HEK293 (cell line): ENCODE measurements around the gene EXOG.

Experiments used
- KLF1 ChIP-seq: fragments of 450-650 bp; formaldehyde crosslinking; IDR thresholded peaks from 2 replicates; pipeline ENCODE4 v1.5.1; 2016; ENCODE audit warnings: missing biosample characterization, missing genetic modification characterization
- ZBTB17 ChIP-seq: fragments of 450-650 bp; formaldehyde crosslinking; IDR thresholded peaks from 2 replicates; pipeline ENCODE4 v1.5.1; 2016; ENCODE audit warnings: missing biosample characterization, missing genetic modification characterization
- ZNF121 ChIP-seq: fragments of 450-650 bp; formaldehyde crosslinking; IDR thresholded peaks from 2 replicates; pipeline ENCODE4 v1.5.1; 2016; ENCODE audit warnings: missing biosample characterization, missing genetic modification characterization
- ZNF140 ChIP-seq: fragments of 450-650 bp; formaldehyde crosslinking; IDR thresholded peaks from 2 replicates; pipeline ENCODE4 v1.5.1; 2016; ENCODE audit warnings: missing biosample characterization, missing genetic modification characterization
- ZNF302 ChIP-seq: fragments of 450-650 bp; formaldehyde crosslinking; IDR thresholded peaks from 2 replicates; pipeline ENCODE4 v1.5.1; 2016; ENCODE audit warnings: missing biosample characterization, missing genetic modification characterization, low read depth
- ZNF366 ChIP-seq: fragments of 450-650 bp; formaldehyde crosslinking; conservative IDR thresholded peaks from 2 replicates; pipeline ENCODE4 v1.5.1; 2016; ENCODE audit warnings: missing biosample characterization, missing genetic modification characterization
- ZNF548 ChIP-seq: fragments of 450-650 bp; formaldehyde crosslinking; IDR thresholded peaks from 2 replicates; pipeline ENCODE4 v1.5.1; 2016; ENCODE audit warnings: missing biosample characterization, missing genetic modification characterization
- ZNF658 ChIP-seq: fragments of 450-650 bp; formaldehyde crosslinking; IDR thresholded peaks from 2 replicates; pipeline ENCODE4; 2016; ENCODE audit warnings: missing biosample characterization, missing genetic modification characterization
- ZNF768 ChIP-seq: fragments of 450-650 bp; formaldehyde crosslinking; IDR thresholded peaks from 2 replicates; pipeline ENCODE4 v1.5.1; 2018; ENCODE audit warnings: missing biosample characterization, mild to moderate bottlenecking, missing genetic modification characterization
- ZNF776 ChIP-seq: fragments of 450-650 bp; formaldehyde crosslinking; IDR thresholded peaks from 2 replicates; pipeline ENCODE4 v1.5.0; 2017; ENCODE audit warnings: missing biosample characterization, missing genetic modification characterization, borderline replicate concordance
- TF ChIP-seq, protein P1 (sequence below): fragments of 450-650 bp; formaldehyde crosslinking; IDR thresholded peaks from 2 replicates; pipeline ENCODE4 v1.5.1; 2016; ENCODE audit warnings: missing biosample characterization, missing genetic modification characterization
- TF ChIP-seq, protein P2 (sequence below): fragments of 450-650 bp; formaldehyde crosslinking; IDR thresholded peaks from 2 replicates; pipeline ENCODE4 v1.5.1; 2016; ENCODE audit warnings: missing biosample characterization, missing genetic modification characterization
- TF ChIP-seq, protein P3 (sequence below): fragments of 450-650 bp; formaldehyde crosslinking; IDR thresholded peaks from 2 replicates; pipeline ENCODE4 v1.5.1; 2016; ENCODE audit warnings: missing biosample characterization, missing genetic modification characterization
- TF ChIP-seq, protein P4 (sequence below): fragments of 450-650 bp; formaldehyde crosslinking; IDR thresholded peaks from 2 replicates; pipeline ENCODE4; 2016; ENCODE audit warnings: missing biosample characterization, missing genetic modification characterization

DNA sequence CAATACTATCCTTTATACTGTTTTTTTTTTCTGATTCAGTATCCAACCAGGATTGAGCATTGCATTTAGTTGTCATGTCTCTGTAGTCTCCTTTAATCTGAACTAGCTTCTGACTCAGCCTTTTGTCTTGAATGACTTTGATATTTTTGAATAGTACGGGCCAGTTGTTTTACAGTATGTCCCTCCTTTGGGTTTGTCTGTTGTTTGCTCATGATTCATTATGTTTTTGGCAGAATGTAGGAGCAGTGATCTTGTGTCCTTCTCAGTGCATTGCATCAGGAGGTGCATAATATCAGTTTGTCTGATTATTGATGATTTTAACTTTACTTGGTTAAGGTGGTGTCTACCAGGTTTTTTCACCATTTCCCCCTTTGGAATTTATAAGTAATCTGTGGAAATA lies 20.5 kb downstream of the EXOG start:
- TF ChIP-seq ZNF658 (tag by site-specific recombination) (no peak), ZNF302 (tag by site-specific recombination) (no peak), KLF1 (tag by site-specific recombination) (no peak), ZNF140 (no peak), ZNF548 (no peak), ZBTB17 (tag by site-specific recombination) (no peak), ZNF776 (no peak), ZNF768 (tag by site-specific recombination) (no peak), ZNF121 (tag by site-specific recombination) (no peak), ZNF366 (no peak)
- TF ChIP-seq, protein P1, sequence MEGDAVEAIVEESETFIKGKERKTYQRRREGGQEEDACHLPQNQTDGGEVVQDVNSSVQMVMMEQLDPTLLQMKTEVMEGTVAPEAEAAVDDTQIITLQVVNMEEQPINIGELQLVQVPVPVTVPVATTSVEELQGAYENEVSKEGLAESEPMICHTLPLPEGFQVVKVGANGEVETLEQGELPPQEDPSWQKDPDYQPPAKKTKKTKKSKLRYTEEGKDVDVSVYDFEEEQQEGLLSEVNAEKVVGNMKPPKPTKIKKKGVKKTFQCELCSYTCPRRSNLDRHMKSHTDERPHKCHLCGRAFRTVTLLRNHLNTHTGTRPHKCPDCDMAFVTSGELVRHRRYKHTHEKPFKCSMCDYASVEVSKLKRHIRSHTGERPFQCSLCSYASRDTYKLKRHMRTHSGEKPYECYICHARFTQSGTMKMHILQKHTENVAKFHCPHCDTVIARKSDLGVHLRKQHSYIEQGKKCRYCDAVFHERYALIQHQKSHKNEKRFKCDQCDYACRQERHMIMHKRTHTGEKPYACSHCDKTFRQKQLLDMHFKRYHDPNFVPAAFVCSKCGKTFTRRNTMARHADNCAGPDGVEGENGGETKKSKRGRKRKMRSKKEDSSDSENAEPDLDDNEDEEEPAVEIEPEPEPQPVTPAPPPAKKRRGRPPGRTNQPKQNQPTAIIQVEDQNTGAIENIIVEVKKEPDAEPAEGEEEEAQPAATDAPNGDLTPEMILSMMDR (tag by site-specific recombination): no peak
- TF ChIP-seq, protein P2, sequence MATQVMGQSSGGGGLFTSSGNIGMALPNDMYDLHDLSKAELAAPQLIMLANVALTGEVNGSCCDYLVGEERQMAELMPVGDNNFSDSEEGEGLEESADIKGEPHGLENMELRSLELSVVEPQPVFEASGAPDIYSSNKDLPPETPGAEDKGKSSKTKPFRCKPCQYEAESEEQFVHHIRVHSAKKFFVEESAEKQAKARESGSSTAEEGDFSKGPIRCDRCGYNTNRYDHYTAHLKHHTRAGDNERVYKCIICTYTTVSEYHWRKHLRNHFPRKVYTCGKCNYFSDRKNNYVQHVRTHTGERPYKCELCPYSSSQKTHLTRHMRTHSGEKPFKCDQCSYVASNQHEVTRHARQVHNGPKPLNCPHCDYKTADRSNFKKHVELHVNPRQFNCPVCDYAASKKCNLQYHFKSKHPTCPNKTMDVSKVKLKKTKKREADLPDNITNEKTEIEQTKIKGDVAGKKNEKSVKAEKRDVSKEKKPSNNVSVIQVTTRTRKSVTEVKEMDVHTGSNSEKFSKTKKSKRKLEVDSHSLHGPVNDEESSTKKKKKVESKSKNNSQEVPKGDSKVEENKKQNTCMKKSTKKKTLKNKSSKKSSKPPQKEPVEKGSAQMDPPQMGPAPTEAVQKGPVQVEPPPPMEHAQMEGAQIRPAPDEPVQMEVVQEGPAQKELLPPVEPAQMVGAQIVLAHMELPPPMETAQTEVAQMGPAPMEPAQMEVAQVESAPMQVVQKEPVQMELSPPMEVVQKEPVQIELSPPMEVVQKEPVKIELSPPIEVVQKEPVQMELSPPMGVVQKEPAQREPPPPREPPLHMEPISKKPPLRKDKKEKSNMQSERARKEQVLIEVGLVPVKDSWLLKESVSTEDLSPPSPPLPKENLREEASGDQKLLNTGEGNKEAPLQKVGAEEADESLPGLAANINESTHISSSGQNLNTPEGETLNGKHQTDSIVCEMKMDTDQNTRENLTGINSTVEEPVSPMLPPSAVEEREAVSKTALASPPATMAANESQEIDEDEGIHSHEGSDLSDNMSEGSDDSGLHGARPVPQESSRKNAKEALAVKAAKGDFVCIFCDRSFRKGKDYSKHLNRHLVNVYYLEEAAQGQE (tag by site-specific recombination): no peak
- TF ChIP-seq, protein P3, sequence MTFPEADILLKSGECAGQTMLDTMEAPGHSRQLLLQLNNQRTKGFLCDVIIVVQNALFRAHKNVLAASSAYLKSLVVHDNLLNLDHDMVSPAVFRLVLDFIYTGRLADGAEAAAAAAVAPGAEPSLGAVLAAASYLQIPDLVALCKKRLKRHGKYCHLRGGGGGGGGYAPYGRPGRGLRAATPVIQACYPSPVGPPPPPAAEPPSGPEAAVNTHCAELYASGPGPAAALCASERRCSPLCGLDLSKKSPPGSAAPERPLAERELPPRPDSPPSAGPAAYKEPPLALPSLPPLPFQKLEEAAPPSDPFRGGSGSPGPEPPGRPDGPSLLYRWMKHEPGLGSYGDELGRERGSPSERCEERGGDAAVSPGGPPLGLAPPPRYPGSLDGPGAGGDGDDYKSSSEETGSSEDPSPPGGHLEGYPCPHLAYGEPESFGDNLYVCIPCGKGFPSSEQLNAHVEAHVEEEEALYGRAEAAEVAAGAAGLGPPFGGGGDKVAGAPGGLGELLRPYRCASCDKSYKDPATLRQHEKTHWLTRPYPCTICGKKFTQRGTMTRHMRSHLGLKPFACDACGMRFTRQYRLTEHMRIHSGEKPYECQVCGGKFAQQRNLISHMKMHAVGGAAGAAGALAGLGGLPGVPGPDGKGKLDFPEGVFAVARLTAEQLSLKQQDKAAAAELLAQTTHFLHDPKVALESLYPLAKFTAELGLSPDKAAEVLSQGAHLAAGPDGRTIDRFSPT (tag by site-specific recombination): no peak
- TF ChIP-seq, protein P4, sequence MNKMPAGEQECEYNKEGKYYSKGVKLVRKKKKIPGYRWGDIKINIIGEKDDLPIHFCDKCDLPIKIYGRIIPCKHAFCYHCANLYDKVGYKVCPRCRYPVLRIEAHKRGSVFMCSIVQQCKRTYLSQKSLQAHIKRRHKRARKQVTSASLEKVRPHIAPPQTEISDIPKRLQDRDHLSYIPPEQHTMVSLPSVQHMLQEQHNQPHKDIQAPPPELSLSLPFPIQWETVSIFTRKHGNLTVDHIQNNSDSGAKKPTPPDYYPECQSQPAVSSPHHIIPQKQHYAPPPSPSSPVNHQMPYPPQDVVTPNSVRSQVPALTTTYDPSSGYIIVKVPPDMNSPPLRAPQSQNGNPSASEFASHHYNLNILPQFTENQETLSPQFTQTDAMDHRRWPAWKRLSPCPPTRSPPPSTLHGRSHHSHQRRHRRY (tag by site-specific recombination): no peak
